NCI-H460 (cell line): ENCODE measurements around the gene ALPL. TPM values are rescaled to one million over a fixed set of nuclear protein-coding genes. Genes with fewer than 3 reads are reported as not detected.
"Not testable (repeated sequence)": the region's sequence is repeated elsewhere in the genome, so short reads cannot be mapped to it uniquely, and the experiment has no call there.

ENCODE experiments used
- DNase-seq: peaks from one replicate; pipeline ENCODE4 v3.0.0-alpha.2; 2016; ENCODE audit warnings: low read depth; ENCODE audit errors: extremely low read depth
- polyA plus RNA-seq: library from polyadenylated mRNA; depleted of rRNA; stranded (reverse); fragments of >200 nt; gene quantifications from 2 replicates; pipeline ENCODE4 v1.2.3, GENCODE V29; 2014; cell fraction: nucleus; rRNA removed
- total RNA-seq: library from RNA; depleted of rRNA; stranded (reverse); fragments of >200 nt; shearing (Covaris generic); gene quantifications from 2 replicates; pipeline ENCODE4 v1.2.3, GENCODE V29; 2014; rRNA removed

ALPL gene
- 0.12 and 0.26 TPM in 2 replicates for total RNA-seq
- 0.40 TPM in 1 of 2 replicates, not detected in the other for polyA plus RNA-seq

DNA sequence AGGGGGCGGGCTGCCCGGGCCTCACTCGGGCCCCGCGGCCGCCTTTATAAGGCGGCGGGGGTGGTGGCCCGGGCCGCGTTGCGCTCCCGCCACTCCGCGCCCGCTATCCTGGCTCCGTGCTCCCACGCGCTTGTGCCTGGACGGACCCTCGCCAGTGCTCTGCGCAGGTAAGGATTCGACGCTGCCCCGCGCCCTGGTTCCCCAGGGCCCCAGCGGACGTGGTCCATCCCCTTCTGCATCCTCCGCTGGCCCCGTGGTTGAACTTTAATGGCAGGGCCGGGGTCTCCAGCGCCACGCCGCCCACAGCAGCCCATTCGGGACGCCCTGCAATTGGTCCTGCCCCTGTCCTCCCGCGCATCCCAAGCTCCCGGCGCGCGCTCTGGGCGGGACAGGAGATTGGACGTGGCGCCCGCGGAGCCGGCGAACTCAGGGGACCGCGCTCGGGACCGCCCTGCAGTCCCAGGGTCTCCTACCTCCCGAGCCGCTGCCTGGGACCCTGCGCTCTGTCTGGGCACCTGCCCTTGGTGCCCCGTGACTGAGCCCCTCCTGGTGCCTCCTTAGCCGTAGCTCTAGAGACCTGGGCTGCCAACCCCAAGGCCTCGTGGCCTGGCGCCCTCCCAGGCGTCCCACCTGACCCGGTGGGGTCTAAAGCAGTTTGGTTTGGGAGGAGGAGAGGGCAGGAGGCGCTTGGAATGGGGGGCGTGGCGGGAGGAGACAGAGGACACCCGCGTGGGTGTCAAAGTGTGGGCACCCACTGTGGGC lies at the start of gene ALPL:
TSS of gene ALPL (plus strand) at position 73 of the 762 bp plus-strand sequence. CDS start 44,659 bp downstream, outside the sequence.
- DNase-seq = no peak

DNA sequence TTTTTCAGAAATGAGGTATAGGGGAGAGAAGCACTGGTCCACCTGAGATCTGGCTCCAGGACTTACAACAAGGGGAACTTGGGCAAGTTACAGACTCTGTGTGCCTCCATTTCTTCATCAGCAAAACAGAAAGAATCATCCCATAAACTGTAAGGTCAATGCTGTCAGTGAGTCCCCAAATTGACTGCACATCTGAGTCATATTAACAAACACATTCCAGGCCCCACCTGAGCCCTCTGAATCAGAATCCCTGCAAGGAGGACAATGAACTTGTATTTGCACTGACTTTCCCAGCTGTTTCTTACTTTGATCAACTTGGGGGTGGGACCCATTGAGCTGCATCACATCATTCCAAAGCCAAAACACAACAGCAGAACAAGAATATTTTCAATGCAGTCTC lies 44.1 kb upstream of the ALPL start:
- DNase-seq = not testable (repeated sequence)

DNA sequence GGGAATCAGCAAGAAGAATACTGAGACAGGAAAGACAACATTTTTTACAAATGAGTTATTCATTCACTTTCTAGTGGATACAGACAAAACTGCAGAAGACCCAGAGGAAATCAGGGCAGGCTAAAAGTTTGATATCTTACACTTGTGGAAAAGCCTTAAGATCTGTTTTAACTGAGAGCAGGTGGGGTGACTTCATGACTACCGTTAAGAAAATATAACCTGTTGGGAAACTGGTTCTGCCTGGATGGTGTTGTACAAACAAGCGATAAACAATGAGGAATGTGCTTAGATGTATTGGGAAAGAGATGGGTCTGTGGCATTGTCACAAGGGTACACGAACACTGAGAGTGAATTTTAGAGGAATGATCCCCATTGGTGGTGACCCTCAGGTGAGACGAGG lies 41.3 kb upstream of the ALPL start:
- not testable (repeated sequence) for DNase-seq

DNA sequence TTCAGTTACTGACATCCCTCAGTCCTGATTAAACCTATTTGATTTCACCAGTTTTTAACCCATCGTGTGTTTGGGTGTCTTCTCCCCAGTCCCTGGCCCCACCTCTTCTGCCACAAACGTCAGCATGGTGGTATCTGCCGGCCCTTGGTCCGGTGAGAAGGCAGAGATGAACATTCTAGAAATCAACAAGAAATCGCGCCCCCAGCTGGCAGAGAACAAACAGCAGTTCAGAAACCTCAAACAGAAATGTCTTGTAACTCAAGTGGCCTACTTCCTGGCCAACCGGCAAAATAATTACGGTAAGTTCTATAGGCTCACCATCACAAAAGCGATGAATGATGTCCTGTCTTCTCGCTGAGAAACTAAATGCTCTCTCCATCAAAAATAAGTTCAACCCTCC lies 40.6 kb upstream of the ALPL start:
- DNase-seq = no peak

DNA sequence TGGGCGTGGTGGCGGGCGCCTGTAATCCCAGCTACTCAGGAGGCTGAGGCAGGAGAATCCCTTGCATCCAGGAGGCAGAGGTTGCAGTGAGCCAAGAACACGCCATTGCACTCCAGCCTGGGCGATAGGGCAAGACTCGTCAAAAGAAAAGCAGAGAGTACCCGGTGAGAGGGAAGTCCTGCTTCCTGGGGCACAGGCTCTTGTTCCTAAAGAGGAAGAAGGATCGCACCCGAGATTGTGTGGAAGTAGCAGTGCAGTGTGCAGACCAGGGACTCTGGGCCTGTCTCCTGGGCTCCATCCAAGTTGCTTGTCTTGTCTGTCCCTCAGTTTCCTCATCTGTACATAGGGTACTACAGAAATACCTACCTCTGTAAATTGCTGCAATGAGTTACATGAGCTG lies 39.6 kb upstream of the ALPL start:
- DNase-seq = no peak

DNA sequence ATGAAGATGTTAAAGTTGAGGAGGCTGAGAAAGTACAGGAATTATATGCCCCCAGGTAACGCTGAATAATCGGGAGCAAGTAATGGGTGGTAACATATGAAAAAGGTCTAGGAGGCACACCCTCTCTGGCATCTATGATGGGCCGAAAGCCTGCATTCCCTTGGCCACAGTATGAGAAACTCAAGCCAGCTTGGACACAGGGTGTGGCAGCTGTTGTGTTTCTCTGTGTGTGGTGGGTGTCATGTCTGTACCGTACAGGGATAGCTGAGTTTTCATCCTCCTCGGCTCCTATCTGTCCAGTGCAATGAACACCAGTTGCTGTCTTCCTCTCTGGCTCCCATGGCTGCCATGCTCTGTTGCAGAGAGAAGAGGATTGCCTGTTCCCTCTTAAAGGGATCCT lies 36.4 kb upstream of the ALPL start:
- no peak for DNase-seq

DNA sequence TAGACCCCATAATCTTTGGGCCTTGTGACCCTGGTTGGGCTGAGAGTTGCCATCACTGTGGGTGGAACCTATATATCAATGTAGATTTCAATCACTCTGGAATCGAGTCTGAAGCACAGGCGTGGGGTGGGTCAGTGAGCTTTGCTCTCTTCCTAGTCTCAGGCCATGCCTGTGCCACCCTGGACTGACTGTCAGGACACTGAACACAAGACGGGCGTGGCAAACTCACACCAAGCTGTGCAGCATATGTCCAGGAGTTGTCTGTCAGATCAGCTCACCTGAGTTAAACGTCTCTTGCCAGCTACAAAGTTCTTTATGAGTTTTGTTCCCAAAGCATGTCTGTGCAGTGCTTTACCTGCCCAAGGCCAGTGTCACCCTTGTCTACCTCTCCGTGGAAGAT lies 30.9 kb upstream of the ALPL start:
- no peak for DNase-seq

DNA sequence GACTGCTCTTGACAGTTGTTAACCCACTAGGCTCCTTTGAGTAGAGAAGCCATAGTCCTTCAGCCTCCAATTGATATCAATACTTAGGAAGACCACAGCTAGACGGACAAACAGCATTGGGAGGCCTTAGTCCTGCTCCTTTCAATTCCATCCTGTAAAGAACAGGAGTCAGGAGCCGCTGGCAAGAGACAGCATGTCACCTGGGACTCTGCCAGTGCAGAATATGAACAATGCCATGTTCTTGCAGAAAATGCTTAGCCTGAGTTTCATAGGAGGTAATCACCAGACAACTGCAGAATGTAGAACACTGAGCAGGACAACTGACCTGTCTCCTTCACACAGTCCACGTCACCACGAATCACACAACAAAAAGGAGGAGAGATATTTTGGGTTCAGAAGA lies 25.3 kb upstream of the ALPL start:
- not testable (repeated sequence) for DNase-seq

DNA sequence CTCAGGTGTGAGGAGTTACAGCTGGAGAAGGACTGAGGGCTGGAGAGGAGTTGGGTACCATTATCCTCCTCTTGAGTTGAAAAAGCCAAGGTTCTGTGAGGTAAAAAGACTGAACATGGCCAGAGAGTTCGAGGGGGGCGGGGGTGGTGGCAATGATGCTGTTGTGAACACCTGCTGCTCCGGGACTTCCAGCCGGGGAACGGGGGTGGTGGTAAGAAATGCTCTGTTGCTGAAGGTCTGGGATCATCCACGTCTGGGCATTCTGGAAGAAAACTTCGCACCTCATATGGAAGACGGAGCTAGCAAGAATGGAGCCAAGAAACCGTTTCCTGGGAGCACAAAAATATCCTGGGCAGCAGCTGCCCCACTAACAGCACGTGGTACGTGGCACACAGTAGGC lies 20.1 kb upstream of the ALPL start:
- no peak for DNase-seq

DNA sequence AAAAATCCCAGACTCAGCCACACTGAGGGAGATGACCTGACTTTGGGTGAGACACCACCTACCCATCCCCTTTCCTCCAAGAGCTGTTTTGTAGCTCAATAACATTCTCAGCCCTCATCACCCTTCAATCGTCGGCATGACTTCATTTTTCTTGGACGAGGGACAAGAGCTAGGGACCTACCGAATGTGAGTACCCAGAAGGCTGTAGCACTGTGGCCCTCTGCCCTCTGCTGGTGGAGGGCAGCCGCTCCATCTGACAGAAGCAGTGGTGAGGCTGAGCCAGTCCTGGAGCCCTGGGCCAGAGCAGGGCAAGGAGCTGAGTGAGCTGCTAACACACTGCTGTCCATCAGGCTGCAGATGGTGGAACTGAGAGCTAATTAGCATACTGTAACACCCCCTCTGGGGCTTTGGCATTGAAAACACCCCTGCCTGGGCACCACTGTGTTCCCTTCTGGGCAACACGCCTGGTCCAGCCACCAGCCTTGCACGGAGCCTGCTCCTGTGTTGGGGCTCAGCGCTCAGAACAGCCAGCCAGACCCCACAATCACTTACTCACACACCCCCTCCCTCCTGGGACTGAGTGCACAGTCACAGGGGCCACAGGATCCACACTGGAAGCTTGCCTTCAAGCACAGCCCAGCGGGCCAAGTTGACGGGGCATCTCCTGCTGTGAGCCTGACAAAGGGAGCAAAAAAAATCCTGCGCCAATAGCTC lies 18.3 kb upstream of the ALPL start:
- peak; percentile 33 for DNase-seq

DNA sequence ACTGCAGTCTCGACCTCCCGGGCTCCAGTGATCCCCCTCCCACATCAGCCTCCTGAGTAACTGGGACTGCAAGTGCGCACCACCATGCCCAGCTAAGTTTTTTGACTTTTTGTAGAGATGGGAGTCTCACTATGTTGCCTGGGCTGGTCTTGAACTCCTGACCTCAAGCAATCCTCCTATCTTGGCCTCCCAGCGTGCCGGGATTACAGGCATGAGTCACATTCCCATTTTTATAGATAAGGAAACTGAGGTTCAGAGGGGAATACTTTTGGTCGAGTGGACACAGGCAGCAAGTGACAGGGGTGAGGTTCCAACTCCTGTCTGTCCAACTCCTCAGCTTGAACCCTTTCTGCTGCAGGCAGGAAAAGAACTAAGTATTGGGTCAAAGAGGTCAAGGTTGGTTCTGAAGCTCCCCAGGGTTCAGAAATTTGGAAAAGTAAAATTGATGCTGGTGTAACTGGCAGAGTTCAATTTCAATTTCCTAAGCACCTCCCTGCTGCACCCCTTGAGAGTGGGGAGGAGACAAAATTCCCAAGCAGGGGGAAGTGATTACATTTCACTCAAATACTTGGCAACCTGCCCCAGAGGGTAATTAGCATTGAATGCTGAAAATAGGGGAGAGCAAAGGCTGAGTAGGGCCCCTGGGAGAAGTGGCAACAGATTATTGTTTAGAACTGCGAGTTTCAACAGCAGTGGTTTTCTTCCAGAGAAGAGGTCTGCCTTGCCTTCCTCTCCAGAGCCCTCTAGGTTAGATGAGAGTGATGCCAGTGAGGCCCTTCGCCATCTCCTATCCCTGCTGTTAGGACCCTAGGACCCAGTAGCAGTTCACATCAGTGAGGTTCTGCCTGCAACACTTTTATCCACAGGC lies 17.5 kb upstream of the ALPL start:
- no peak for DNase-seq

DNA sequence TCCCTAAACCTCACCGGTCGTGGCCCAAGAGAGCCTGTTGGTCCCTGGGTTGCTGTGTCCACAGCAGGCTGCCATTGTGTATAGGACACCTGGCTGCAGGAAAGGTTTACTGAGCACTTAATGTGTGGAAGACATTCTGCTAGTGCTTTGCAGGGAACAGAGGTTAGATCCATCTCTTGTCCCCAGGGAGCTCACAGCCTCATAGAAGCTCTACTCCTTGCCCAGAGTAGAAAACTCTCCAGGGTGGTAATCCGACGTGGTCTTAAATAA lies 16.9 kb upstream of the ALPL start:
- DNase-seq = no peak

DNA sequence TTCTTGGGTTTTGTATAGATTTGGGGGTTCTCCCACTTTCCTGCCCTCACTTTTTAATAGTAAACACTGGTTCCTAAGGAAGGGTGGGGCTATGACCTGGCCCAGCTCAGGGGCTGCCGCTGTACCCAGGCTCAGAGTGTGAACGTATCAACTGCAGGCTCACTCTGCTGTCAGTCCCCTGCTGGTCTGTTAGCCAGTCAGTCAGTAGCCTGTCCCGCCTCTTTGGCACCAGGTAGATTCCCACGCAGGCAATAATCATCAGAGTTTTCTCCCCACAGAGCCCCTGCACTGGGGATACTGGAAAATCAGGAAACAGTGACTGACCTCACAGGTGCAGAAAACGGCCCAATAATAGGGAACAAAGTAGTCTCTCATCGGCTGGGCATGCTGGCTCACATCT lies 15.0 kb upstream of the ALPL start:
- no peak for DNase-seq

DNA sequence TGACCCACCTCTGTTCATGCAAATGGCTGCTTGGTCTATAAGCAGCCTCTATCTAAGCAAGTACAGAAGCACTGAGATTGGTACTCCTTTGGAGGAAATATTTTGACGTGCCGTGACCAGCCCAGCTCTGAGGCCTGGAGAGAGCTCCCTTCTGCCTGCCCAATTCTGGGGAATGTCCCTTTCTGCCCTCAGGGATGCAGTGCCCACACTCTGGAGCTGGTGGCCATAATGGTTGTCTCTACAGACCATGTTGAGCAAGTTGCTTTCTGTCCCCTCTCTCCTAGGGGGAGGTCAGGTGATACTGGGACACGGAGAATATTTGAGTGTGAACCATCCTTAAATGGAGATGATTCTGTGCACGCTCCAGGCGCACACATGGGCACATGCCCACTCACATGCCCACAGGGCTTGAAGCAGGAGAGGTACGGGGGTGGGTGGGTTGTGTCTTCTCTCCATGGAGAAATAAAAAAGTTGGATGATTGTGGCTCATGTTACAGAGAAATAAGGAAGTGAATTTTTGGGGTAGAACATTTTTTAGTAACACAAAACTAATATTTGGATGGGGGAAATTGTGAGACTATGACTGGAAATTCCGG lies 13.9 kb upstream of the ALPL start:
- DNase-seq = no peak

DNA sequence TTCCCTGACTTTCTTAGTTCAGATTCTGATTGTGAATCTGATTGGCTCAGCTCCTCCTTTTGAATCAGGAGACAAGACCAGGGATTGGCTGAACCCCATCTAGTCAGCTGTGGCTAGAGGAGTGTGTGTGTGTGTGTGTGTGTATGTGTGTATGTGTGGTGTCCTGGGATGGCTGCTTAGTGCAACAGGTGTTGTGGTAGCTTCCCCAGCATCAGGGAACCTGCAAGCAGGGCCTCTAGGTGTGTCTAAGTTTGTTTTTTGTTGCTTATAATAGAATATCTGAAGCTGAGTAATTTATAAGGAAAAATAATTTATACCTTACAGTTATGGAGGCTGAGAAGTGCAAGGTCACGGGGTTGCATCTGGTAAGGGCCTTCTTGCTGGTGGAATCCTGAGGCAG lies 13.2 kb upstream of the ALPL start:
- no peak for DNase-seq

DNA sequence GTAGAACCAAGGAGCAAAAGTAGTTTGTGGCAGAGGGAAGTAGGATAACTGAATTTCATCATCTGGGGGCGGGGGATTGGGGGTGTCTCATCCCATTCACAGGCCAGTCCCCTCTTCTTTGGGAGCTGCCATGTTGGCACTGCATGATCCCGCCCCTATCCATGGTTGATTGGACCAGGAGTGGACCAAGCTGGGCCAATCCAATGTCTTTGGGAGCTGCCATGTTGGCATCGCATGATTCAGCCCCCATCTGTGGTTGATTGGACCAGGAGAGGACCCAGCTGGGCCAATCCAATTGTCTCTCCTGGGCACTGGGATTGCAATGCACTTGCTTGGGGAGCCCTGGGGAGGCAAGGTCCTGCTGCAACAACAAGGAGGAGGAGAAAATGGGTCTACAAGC lies 12.3 kb upstream of the ALPL start:
- no peak for DNase-seq

DNA sequence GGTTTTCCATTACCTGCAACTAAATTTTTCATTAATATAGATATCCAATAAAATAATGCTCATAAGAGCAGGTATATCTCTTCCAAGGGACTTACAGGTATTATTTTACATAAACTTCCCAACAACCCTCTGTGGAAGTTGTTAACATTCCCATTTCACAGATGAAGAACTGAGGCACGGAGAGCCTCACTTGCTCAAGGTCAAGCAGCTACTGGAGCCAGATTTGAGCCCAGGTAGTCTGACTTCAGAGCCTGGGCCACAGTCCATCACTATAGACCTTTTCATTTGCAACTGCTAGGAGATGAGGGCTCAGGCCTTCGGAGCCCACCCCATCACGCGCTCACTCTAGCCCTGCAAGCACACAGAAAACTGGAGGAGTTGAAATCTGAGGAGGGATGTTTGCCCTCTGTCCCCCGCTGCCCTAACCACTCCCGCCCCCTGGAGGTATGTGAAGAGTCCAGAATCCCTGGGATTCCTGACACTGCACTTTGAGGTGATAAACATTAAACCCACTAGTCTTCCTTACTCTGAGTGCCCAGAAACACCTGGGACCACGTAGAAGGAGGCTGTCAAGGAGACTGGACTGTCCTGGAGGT lies 11.7 kb upstream of the ALPL start:
- DNase-seq = no peak

DNA sequence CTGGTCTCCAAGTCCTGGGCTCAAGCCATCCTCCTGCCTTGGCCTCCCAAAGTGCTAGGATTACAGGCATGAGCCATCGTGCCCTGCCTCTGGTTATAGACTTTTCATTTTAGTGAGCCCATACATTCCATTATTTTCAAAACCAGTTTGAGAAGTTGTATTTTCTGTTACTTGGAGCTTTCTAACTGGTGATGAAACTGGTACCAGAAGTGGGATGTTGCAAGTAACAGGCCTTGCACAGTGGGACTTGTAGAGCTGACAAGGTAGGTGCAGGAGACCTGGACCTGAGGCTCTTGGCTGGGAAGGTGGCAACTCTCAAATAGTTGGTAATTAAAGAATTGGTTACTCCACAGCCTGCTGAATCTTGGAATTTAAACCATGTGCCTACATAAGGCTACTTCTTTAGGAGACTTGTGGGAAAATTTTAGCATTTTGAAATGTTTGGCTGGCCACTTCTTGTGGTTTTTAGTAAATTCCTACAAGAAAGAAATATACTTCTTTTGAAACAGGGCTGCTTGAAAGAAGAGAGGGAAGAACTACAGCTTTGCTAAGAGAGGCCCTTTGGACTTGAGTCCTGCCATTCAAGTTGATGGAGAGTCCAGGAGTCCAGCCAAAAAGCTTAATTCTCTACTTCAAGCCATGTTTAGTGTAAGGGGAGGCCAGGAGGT lies 9.8 kb upstream of the ALPL start:
- no peak for DNase-seq

DNA sequence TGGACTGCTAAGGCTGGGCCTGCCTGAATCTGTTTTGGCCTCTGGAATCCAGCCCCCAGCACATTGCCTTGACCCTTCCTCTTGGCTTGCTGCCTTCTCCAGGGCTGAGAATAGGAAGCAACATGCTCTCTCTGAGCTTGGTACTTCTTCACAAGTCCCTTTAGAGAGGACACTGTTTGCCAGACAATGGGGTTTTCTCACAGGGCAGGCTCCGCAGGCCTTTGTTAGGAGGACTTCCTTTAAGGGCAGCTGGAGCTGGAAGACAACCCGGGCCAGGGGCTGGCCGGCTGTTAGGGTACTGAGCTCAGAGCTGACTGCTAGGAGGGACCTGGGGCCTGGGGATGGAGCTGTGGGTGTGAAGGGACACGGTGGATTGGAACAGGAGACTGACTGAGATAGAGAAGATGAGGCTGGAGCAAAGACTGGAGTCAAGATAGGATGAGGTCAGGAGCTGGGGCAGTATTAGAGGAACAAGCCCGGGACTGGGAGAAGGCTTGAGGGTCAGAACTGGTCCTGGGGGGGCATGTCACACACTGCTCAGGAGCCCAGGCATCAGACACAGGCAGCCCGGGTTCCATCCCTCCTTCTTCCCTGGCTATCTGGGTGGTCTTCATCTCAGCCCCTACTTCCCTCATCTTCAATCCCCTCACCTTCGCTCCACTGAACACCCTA lies 5.4 kb upstream of the ALPL start:
- DNase-seq = no peak

DNA sequence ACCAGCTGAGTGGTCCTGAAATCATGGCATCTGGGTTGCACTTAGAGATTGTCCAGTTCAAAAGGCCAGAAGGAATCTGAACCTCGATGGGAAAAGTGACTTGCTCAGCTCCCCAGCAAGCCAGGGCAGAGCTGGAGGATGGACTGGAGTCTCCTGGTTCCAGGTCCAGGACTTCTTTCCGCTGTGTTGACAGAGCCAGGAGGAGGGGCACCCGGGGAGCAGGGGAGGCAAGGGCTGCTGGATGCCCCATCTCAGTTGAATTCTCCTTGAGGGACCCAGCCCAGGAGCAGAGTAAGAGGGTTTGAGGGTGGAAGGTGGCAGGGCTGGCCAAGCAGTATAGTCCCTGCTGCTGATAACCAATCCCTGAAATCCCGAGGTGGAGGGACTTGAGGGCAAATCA lies 2.4 kb upstream of the ALPL start:
- DNase-seq = no peak
